AG04449 (cell line): Measurements from ENCODE around the gene MEOX2.

Experiments
- CTCF ChIA-PET: fragments of 350-600 bp; formaldehyde crosslinking; extraction: SDS; loops from one replicate; lab custom pipeline; 2021; ENCODE audit warnings: antibody characterized with exemption; lab: Yijun Ruan, JAX
- POLR2A ChIA-PET: fragments of 400-600, 350-600 bp; formaldehyde crosslinking; extraction: SDS; loops from one replicate; lab custom pipeline; 2020; ENCODE audit warnings: antibody characterized with exemption, inconsistent platforms; lab: Yijun Ruan, JAX
- DNase-seq: peaks from one replicate; pipeline ENCODE4 v3.0.0-alpha.2; 2010; ENCODE audit warnings: low read depth, low spot score
- H3K4me3 ChIP-seq: 2 replicates; pipeline ENCODE4 v1.5.1; 2011; ENCODE audit warnings: low read depth, mild to moderate bottlenecking, control low read depth, low read length
- TF ChIP-seq, protein P1 (sequence below): IDR thresholded peaks from one replicate; pipeline ENCODE4 v1.5.1; 2011; ENCODE audit warnings: mild to moderate bottlenecking, moderate library complexity, low read length, control low read depth, inconsistent platforms; ENCODE audit not compliant: insufficient read depth; ENCODE audit errors: missing control alignments

Gene MEOX2

DNA sequence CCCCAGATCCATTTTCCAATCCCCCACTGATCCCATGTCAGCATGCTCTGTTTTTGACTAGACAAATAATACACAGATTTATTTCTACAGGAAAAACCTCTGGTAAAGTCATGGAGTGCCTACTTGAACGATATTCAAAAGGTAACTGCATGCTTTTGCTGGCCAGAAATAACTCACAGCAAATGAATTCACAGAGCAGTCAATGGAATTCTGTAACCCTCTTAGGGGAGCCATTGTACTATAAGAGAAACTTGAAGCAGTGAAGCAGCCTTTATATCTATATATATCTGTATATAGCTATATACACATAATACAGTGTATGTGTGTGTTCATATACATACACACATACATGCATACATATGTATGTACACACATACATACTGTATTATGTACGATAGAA is 29.0 kb upstream of the MEOX2 start:
- no peak overlapping the region for H3K4me3 ChIP-seq
- ChIA-PET POLR2A (no interaction called here), CTCF (interaction anchor here (1.7 kb wide), 1 partner anchor 9 kb away, joined by 3 read pairs; no protein-coding TSS in a partner anchor)
- no peak for DNase-seq
- TF ChIP-seq, protein P1, sequence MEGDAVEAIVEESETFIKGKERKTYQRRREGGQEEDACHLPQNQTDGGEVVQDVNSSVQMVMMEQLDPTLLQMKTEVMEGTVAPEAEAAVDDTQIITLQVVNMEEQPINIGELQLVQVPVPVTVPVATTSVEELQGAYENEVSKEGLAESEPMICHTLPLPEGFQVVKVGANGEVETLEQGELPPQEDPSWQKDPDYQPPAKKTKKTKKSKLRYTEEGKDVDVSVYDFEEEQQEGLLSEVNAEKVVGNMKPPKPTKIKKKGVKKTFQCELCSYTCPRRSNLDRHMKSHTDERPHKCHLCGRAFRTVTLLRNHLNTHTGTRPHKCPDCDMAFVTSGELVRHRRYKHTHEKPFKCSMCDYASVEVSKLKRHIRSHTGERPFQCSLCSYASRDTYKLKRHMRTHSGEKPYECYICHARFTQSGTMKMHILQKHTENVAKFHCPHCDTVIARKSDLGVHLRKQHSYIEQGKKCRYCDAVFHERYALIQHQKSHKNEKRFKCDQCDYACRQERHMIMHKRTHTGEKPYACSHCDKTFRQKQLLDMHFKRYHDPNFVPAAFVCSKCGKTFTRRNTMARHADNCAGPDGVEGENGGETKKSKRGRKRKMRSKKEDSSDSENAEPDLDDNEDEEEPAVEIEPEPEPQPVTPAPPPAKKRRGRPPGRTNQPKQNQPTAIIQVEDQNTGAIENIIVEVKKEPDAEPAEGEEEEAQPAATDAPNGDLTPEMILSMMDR: no peak

DNA sequence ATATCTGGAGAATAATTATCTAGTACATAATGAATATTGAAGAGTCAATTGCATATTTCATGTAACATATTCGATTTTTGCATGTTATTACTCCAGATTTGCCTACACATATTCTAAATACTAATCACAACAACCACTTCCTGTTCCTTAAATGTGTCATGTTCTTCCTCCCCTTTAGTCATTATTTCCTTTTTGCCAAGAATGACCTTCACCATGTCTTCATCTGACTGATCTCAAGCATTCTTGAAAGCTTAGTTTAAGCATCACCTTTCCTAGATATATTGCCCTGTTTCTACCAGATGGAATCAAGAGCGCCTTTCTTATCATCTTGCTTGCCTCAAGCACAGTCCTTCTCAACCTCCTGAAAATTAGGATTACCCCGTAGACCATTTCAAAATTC is 23.5 kb upstream of the MEOX2 start:
- TF ChIP-seq, protein P1: no peak
- H3K4me3 ChIP-seq: no peak overlapping the region
- DNase-seq: no peak
- ChIA-PET CTCF (interaction anchor here (5.2 kb wide), 1 partner anchor 11 kb away, joined by 28 read pairs; no protein-coding TSS in a partner anchor), POLR2A (no interaction called here)

- no peak for DNase-seq
- TF ChIP-seq, protein P1: no peak
- no peak overlapping the region for H3K4me3 ChIP-seq
- ChIA-PET POLR2A (no interaction called here), CTCF (interaction anchor here (5.2 kb wide), 1 partner anchor 13 kb away, joined by 28 read pairs; no protein-coding TSS in a partner anchor)
Observed at GRCh38 chr7:15707570-15707969, 21.1 kb upstream of the MEOX2 start.

- POLR2A ChIA-PET: no interaction called here
- CTCF ChIA-PET: interaction anchor here (0.6 to 1.3 kb wide), 2 partner anchors 302 to 368 kb away, joined by 3 to 4 read pairs; no protein-coding TSS in a partner anchor
- TF ChIP-seq, protein P1: no peak
- no peak overlapping the region for H3K4me3 ChIP-seq
- DNase-seq: no peak
Observed at GRCh38 chr7:15703732-15704131, 17.2 kb upstream of the MEOX2 start.

GRCh38 chr7:15692501-15693020 is 6.1 kb upstream of the MEOX2 start:
- no peak for DNase-seq
- ChIA-PET POLR2A (no interaction called here), CTCF (interaction anchor here (1.0 to 1.1 kb wide), 3 partner anchors 10 to 29 kb away, joined by 3 read pairs; no protein-coding TSS in a partner anchor)
- no peak overlapping the region for H3K4me3 ChIP-seq
- TF ChIP-seq, protein P1: no peak

DNA sequence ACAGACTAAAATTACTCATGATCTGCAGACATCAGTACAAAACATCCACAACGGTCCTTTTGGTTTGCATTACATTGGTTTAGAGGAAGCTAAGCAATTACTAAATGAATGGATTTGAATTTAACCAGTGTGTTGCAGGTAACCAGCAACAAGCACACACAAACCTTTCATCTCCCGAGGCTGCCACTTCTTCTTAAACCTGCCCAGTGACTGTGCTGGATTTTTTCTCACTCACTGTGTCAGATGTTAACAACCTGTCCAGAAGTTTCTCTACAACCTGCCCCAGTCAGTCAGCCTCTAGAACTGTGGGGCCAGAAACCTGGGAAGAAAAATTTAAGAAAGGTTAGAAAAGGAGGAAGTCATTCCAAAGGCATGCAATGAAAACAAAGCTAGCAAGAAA is 2.4 kb upstream of the MEOX2 start:
- CTCF ChIA-PET: interaction anchor here (1.3 kb wide), 1 partner anchor 32 kb away, joined by 5 read pairs; no protein-coding TSS in a partner anchor
- TF ChIP-seq, protein P1: no peak
- POLR2A ChIA-PET: interaction anchor here (0.7 kb wide), 1 partner anchor 49 kb away, joined by 4 read pairs; no protein-coding TSS in a partner anchor
- no peak for DNase-seq
- no peak overlapping the region for H3K4me3 ChIP-seq
